Measurements from ENCODE around the gene FOXE1. TPM values are rescaled to one million over a fixed set of nuclear protein-coding genes. Genes with fewer than 3 reads are reported as not detected.

Gene FOXE1
- not detected in 2 replicates for total RNA-seq (2014; rRNA removed; shearing (Covaris generic))

DNA sequence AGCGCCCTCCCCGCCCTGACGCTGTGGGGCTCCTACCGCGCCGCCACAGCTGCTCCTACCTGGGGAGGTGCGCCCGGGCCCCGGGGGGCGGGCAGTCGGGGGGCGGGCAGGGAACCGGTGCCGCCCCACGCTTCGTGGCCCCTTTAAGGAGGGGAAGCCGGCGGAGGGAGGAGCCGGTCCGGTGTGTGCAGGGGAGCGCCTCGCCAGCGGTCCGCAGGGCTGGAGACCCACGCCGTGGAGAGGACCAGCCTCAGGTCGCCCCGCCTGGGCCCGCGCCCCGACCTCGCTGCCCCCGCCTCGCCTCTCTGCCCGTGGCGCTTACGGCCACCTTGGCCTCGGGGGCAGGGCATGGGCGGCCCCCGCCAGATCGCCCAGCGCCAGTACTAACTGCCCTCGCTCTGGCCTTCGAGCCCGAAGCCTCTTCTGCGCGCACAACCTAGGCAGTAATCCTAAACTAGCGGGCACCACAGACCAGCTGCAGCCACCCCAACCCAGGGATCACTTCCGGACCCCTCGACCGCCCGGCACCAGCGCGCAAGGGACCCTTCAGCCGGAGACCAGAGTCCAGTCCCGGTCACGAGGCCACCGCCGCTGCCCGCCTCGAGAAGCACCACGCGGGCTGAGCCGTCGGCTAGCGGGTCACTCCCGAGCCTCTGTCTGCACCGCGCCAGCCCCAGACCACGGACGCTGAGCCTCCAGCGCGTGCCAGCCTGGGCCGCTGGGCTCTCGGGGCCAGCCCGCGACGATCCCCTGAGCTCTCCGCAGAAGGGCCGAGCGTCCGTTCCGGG, at the start of gene FOXE1:
Gene FOXE1 (plus strand): TSS at position 171 of the 788 bp plus-strand sequence. CDS start 689 bp downstream, outside the sequence.
- no peak for DNase-seq (ENCODE audit: low spot score)
- in situ Hi-C loops (cut with HindIII; ENCODE audit: low sequenced_read_pairs), result no loop called here

DNA sequence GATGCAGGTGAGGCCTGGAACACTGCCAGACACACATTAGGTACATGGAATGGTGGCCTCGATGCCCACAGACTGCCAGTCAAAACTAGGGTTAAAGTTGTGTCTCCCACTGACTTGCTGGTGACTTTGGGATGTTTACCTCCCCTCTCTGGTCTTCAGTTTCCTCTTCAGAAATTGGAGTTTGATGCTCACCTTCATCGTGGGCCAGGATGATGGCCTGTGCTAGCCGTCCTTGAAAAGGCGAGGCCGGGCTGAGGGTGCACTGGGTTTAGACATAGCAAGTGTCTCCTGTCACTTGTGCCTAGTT, 49.0 kb upstream of the FOXE1 start:
- in situ Hi-C loops (cut with HindIII; ENCODE audit: low sequenced_read_pairs), result no loop called here
- DNase-seq (ENCODE audit: low spot score), result peak; percentile 23

DNA sequence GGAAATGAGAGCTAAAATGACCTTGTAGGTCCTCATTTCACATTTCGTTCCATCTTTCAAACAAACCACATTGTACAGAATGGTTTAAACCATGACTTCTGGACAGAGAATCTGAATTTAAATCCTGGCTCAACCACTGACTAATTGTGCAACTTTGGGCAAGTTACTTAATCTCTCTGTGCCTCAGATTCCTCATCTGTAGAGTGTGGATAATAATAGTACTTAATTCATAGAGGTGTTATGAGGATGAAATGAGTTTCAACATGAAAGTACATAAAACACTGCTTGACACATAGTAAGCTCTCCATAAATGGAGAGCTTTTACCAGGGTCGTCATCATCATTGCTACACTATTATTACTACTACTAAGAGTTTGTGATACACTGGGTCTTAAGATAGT, 46.3 kb upstream of the FOXE1 start:
- DNase-seq (ENCODE audit: low spot score), result no peak
- in situ Hi-C loops (cut with HindIII; ENCODE audit: low sequenced_read_pairs), result no loop called here

DNA sequence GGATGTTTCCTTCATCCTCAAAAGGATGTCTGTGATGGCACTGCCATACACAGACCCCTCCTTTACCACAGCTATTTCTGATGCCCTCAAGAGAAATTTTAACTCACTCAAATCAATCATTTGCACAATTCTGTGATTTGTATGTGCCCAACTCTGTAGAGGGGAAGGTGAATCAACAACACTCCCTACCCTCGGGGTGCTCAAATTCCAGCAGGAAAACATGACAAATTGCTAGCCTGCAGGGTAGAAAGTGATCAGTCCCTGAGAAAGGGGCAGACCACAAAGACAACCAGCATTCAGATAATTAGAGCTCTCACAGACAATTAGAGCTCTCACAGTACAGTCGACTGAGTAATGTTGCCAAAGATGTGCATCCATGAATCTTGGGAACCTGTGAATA, 45.3 kb upstream of the FOXE1 start:
- DNase-seq (ENCODE audit: low spot score), result no peak

DNA sequence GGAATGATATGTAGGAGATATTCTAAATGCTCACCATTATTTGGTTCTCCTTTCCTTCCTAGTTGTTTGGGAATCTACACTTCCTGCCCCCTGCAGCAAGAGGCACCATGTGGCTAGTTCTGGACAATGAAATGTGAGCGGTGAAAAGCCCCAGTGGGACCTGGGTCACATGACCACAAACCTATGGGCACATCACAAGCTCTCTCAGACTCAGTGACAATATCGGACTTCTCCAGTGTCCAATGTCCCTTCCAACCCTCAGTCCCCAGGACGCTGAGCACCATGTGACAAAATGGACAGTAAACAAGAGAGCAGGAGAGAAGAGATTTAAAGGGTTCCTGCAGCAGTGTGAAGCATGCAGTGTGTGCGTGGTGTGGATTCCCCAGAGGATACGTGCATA, 44.6 kb upstream of the FOXE1 start:
- in situ Hi-C loops (cut with HindIII; ENCODE audit: low sequenced_read_pairs), result no loop called here
- no peak for DNase-seq (ENCODE audit: low spot score)

More for the DNA sequence above, 45.3 kb upstream of the FOXE1 start:
- in situ Hi-C loops (cut with HindIII; ENCODE audit: low sequenced_read_pairs), result no loop called here

DNA sequence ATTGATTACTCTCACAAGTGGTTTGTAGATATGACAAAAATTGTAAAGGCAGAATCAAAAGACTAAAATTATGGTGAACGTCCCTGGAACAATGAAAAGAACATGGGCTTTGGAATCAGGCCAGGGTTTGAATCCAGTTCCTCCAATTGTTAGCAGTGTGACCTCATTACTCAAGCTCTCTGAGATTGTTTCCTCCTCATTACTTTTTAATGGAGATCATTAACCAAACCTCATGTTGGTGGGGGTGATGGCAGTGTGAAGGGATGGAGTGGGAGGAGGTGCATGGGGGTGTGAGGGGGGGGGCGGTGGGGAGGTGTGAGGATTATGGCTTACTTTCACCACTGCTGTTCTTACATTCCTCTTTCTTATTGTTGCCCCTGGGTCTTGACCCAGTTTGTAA, 44.1 kb upstream of the FOXE1 start:
- DNase-seq (ENCODE audit: low spot score), result no peak
- in situ Hi-C loops (cut with HindIII; ENCODE audit: low sequenced_read_pairs), result no loop called here

DNA sequence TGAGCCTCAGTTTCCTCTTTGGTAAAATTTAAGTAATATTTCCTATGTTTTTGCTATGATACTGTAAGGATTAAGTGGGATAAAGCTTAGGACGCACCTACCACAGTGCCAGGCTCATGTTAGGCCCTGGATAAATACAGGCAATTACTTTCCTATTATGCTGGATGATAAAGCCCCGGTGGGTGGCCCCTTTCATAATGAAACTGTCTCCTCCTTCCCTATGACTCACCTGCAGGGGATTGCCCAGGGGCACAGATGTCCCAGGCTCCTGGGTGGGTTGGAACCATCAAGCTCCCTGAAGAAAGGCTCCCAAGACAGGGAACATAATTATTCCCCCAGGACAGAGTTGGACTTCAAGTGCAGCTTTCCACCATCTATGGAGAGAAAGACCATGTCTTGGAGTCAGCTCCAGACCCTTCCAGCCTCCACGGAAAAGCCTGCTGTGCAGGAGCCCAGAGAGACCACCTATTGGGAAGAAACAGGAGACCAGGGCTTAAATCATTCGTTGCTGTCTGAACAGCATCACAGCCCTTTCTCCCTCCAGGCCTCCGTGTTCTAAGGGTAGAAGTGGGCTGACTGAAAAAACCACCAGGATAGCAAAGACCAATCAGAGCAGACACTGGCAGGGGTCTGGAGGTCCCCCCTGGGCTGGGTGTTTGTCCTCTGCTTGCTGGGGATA, 43.2 kb upstream of the FOXE1 start:
- DNase-seq (ENCODE audit: low spot score), result no peak

DNA sequence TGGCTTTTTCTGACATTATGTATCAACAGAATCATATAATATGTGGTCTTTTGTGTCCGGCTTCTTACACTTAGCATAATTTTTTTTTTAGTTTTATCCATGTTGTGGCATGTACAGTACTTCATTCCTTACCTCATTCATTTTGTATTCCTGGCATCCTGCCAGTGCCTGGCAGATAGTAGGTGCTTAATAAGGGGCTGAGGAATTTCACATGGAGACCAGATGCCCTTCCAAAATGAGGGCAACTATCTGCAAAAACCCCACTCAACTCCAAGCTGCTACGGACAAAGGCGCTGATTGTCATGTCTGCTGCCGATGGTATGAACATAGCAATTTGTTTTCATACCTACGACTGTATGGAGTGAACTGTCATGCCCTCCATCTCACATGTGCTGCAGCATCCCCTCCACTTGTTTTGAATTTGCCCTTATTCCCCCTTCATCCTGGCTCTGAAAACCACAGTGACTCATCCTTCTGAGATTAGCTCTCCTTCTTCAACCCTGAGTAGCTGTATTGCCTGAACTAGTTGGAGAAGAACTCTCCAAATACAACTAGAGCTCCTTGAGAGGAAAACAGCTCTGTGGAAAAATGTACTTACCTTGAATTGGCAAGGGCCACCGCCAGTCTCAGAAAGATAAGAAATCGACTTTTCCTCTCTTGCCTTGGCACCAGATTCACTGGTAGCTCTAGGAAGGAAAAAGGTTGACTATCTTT, 41.3 kb upstream of the FOXE1 start:
- in situ Hi-C loops (cut with HindIII; ENCODE audit: low sequenced_read_pairs), result no loop called here

More for the DNA sequence above, 43.2 kb upstream of the FOXE1 start:
- in situ Hi-C loops (cut with HindIII; ENCODE audit: low sequenced_read_pairs), result no loop called here

DNA sequence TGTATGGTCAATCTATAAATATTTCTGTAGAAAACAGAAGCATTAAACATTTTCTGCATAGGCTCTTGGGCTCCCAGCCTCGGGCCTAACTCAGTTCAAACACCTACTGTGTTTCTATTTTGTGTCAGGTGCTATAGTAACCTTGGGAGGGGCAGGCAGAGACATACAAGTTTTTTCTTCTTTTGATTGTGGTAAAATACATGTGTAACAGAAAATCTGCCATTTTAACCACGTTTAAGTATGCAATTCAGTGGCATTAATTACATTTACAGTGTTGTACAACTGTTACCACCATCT, 40.8 kb upstream of the FOXE1 start:
- in situ Hi-C loops (cut with HindIII; ENCODE audit: low sequenced_read_pairs), result no loop called here
- DNase-seq (ENCODE audit: low spot score), result no peak

More for the DNA sequence above, 41.3 kb upstream of the FOXE1 start:
- DNase-seq (ENCODE audit: low spot score), result no peak

DNA sequence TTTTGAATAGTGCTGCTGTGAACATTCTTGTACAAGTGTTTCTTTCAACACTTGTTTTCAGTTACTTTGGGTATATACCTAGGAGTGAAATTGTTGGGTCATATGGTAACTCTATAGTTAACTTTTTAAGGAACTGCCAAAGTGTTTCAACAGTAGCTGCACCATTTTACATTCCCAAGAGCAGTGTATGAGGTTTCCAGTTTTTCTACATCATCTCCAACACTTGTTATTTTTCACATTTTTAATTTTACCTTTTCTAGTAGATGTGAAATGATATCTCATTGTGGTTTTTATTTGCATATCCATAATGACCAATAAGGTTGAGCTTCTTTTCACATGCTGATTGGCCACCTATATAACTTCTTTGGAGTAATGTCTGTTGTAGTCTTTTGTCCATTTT, 40.0 kb upstream of the FOXE1 start:
- no peak for DNase-seq (ENCODE audit: low spot score)
- in situ Hi-C loops (cut with HindIII; ENCODE audit: low sequenced_read_pairs), result no loop called here

DNA sequence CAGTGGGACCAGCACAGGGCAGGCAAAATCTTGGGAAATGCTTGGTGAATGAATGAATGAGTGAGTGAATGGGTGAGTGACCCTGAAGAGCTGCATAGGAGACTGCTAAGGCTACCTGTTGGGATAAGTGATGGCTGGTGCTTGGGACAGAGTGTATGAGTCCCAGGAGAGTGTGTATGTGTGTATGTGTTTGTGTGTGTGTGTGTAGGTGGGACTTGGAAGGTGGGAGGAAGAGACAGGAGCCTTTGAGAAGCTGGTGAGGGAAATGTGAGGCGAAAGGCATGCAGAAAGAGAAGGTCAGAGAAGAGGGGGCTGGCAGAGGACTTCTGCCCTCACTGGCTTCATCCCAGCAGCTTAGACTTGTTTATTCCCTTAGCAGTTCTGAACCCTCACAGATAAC, 33.3 kb upstream of the FOXE1 start:
- DNase-seq (ENCODE audit: low spot score), result no peak
- in situ Hi-C loops (cut with HindIII; ENCODE audit: low sequenced_read_pairs), result no loop called here

DNA sequence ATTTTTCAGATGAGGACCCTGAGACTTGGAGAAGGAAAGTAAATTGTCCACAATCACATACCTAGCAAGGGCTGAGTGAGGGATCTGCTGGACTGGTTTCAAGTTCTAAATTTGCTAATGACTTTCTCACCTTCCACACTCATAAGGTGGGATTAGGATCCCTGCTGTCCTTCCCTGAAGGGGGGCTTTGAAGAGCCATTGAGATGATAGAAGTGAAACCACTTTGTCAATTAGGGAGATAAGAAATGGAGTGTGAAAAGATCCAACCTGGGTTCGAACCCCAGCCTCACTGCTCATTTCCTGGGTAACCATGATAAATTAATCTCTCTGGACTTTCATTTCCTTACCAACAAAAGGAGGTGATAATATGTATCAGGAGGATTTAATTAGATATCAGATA, 32.7 kb upstream of the FOXE1 start:
- DNase-seq (ENCODE audit: low spot score), result no peak
- in situ Hi-C loops (cut with HindIII; ENCODE audit: low sequenced_read_pairs), result no loop called here

DNA sequence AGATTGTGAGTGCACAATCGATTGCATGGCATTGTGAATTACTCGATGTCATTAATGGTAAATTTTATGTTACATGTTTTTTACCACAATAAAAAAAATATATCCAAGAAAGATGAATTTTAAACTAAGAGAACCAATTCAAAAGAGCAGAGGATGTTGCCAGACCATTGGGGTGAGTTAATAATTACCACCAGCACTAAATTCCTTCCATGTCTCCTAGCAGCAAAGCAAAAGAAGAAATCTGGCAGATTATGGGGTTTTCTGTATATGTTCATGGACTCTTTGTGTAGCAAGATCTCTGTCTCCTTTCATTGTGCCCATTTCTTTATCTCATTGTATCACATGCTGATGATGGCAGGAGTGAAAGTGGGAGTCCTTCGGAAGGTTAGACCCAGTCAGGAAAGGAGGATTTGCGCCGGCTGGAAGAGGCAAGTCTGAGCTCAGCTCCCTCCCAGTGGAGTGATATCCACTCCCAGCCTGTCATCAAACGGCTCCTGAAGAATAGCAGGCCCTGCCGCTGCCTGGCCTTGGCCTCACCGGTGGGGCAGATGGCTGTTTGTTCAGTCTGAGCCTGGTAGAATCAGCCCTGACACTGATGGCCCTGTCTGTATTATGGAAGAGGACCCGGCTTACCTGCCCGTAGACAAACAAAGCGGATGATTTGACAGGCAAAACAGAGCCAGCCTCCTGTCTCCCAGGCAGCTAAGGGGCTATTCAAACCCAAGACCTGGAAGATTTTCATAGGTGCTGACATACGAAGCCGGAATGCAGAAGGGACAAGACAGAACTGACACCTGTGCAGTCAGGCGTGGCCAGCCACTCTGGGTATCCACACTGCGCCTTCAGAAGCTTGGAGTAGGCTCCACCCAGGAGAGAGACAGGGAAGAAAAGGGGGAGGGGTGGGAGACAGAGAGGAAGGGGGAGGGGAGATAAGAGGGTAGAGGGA, 21.9 kb upstream of the FOXE1 start:
- no peak for DNase-seq (ENCODE audit: low spot score)
- in situ Hi-C loops (cut with HindIII; ENCODE audit: low sequenced_read_pairs), result no loop called here

DNA sequence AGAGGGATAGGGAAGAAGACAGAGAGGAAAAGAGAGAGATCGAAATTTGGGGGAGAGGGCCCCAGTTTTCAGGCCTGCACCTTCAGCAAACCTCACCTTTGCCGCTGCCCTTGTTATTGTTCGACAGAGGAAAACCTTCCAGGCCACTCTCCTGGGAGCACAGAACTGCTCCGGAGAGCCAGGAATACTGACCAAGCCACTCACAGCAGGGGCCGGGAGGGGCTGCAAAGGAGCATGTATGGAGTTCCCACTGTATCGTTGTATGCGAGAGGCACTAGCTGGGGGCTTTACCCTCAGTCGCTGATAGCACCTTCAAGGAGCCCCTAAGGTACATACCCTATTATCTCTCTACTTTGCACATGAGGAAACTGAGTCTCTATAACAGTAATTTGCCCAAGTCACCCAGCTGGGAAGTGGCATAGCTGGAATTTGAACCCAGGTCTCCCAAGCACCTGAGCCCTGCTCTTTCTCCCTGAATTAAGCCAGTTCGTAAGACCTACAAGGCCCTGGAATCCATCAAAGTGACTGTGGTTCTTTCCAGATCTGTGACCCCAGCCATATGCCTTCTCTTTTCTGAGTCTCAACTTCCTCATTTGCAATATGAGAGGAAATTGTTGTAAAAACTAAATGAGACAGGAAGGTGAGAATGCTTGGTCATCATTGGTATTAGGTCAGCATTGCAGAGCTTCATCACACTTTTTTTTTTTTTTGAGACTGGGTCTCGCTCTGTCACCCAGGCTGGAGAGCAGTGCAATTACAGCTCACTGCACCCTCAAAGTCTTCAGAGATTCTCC, 21.0 kb upstream of the FOXE1 start:
- DNase-seq (ENCODE audit: low spot score), result no peak
- in situ Hi-C loops (cut with HindIII; ENCODE audit: low sequenced_read_pairs), result no loop called here

DNA sequence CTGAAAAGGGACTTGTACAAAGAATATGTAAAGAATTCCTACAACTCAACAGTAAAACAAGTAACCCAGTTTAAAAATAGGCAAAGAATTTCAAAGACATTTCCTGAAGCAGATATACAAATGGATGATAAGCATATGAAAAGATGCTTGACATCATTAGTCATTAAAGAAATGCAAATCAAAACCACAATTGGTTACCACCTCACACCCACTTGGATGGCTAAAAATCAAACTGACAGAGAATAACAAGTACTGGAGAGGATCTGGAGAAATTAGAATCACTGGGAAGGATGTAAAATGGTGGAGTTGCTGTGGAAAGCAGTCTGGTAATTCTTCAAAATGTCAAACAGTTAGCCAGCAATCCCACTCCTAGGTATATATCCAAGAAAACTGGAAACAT, 12.5 kb upstream of the FOXE1 start:
- no peak for DNase-seq (ENCODE audit: low spot score)
- in situ Hi-C loops (cut with HindIII; ENCODE audit: low sequenced_read_pairs), result no loop called here

DNA sequence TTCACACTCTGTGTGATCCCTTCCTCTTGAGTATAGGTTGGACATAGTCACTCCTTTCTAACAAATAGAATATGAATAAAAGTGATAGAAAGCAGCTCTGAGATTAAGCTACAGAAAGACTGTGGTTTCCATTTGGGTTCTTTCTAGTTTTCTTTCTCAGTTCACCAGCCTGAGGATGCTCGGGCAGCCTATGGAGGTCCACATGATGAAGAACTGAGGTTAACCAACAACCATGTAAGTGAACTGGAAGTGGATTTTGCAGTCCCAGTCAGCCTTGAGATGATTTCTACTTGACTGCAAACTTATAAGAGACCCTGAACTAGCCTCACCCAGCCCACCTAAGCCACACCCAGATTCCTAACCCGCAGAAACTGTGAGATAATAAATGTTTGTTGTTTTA, 10.1 kb upstream of the FOXE1 start:
- in situ Hi-C loops (cut with HindIII; ENCODE audit: low sequenced_read_pairs), result no loop called here
- no peak for DNase-seq (ENCODE audit: low spot score)

DNA sequence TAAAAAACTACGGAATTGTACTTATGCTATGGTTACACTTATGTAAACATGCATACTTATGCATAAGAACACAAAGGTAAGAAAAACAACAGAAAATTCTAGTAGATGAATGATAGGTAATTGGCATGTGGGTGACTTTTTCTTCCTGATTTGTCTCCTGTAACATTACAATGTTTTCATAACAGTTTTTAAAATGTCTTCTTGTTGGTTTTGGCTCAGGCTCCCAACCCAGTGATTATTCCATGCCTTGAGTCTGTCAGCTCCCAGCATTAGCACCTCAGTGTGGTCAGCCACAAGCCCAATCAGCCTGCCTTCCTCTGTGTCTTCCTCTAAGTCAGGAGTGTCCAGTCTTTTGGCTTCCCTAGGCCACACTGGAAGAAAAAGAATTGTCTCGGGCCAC, 7.9 kb upstream of the FOXE1 start:
- in situ Hi-C loops (cut with HindIII; ENCODE audit: low sequenced_read_pairs), result no loop called here
- DNase-seq (ENCODE audit: low spot score), result no peak

DNA sequence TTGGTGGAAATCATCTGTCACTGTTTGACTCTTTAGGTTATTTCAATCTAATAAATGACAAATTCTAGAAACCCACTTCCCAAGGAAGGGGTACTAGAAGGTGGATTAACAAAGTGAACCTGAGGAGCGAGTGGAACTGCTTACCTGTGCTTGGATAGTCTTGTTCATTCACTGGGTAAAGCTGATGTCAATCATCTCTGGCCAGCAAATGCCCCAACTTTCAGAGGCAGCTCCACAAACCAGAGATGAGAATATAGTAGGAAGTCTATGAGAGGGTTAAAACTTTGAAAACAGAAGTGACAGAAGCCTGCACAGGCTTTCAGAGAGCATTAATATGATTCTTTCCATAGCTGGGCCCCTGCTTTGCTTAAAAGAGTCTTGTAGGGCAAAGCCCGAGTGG, 7.3 kb upstream of the FOXE1 start:
- in situ Hi-C loops (cut with HindIII; ENCODE audit: low sequenced_read_pairs), result no loop called here
- no peak for DNase-seq (ENCODE audit: low spot score)

DNA sequence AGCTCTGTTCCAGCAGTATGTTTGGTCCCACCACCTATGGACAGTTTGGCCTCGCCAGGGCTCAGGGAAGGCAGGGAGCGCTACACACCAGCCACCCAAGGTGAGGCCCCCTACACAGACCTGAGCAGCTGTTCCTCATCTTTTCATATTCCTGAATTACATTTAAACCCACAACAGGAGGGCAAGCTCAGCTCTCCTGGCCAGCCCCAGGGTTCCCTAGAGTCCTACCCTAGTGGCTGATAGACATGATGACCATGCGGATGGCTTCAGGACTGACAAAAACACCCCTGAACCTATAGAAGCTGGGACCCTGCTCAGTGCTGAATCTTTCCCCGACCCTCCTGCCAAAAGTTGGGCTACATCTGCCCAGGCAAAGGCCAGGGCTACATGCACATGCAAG, 6.7 kb upstream of the FOXE1 start:
- in situ Hi-C loops (cut with HindIII; ENCODE audit: low sequenced_read_pairs), result no loop called here
- DNase-seq (ENCODE audit: low spot score), result no peak
